NB4 (cell line): Measurements from ENCODE around the gene ANKLE2.

Experiments
- CTCF ChIP-seq: IDR thresholded peaks from one replicate; pipeline ENCODE4 v1.5.1; 2012; ENCODE audit warnings: low read depth, low read length
- MAX ChIP-seq: IDR thresholded peaks from 2 replicates; pipeline ENCODE4 v1.6.1; 2011; ENCODE audit warnings: low read depth, low read length
- POLR2A ChIP-seq: IDR thresholded peaks from 2 replicates; pipeline ENCODE4 v1.6.1; 2011; ENCODE audit warnings: mild to moderate bottlenecking; ENCODE audit not compliant: insufficient read length; ENCODE audit errors: extremely low read depth

- no peak for TF ChIP-seq CTCF
- no peak for TF ChIP-seq POLR2A
- no peak for TF ChIP-seq MAX
These were observed 11.0 kb upstream of the ANKLE2 start for GRCh38 chr12:132772606-132773005.
